GM23248 (cell line): Measurements from ENCODE around the gene ANKRD24. TPM values are rescaled to one million over a fixed set of nuclear protein-coding genes. Genes with fewer than 3 reads are reported as not detected.
A peak's percentile ranks its signal among the peaks of the same experiment; 100 is the strongest.

Experiments
- DNase-seq: peaks from one replicate; pipeline ENCODE4 v3.0.0-alpha.2; 2015
- H2AFZ ChIP-seq: fragments of 200-600 bp; sonication (generic); 2 replicates; pipeline ENCODE4 v1.6.1; 2016; ENCODE audit warnings: antibody characterized with exemption
- H3F3A ChIP-seq: fragments of 200-600 bp; sonication (generic); 2 replicates; pipeline ENCODE4 v1.6.1; 2016; ENCODE audit warnings: mild to moderate bottlenecking, antibody characterized with exemption, mixed run types; ENCODE audit not compliant: insufficient read depth
- H3K27ac ChIP-seq: fragments of 200-600 bp; sonication (generic); 2 replicates; pipeline ENCODE4 v1.5.1; 2016; ENCODE audit warnings: mild to moderate bottlenecking
- H3K27me3 ChIP-seq: fragments of 200-600 bp; sonication (generic); replicated peaks from 2 replicates; pipeline ENCODE4 v1.6.1; 2016; ENCODE audit warnings: mild to moderate bottlenecking; ENCODE audit not compliant: insufficient read depth
- H3K36me3 ChIP-seq: fragments of 200-600 bp; sonication (generic); 2 replicates; pipeline ENCODE4 v1.6.1; 2016; ENCODE audit warnings: low read depth, mild to moderate bottlenecking
- H3K4me1 ChIP-seq: fragments of 200-600 bp; sonication (generic); 2 replicates; pipeline ENCODE4 v1.6.1; 2016; ENCODE audit warnings: mild to moderate bottlenecking; ENCODE audit not compliant: insufficient read depth
- H3K4me2 ChIP-seq: fragments of 200-600 bp; sonication (generic); one replicate; pipeline ENCODE4 v1.6.1; 2016; ENCODE audit warnings: mild to moderate bottlenecking; ENCODE audit not compliant: unreplicated experiment
- H3K4me3 ChIP-seq: fragments of 200-600 bp; sonication (generic); 2 replicates; pipeline ENCODE4 v1.5.1; 2016; ENCODE audit warnings: mild to moderate bottlenecking
- H3K79me2 ChIP-seq: fragments of 200-600 bp; sonication (generic); 2 replicates; pipeline ENCODE4 v1.6.1; 2016; ENCODE audit warnings: mild to moderate bottlenecking; ENCODE audit not compliant: insufficient read depth
- H3K9ac ChIP-seq: fragments of 200-600 bp; sonication (generic); 2 replicates; pipeline ENCODE4 v1.6.1; 2016; ENCODE audit warnings: mild to moderate bottlenecking
- H3K9me2 ChIP-seq: fragments of 200-600 bp; sonication (generic); 2 replicates; pipeline ENCODE4 v1.6.1; 2016; ENCODE audit warnings: mixed run types, mild to moderate bottlenecking, moderate library complexity; ENCODE audit not compliant: insufficient read depth
- H3K9me3 ChIP-seq: fragments of 200-600 bp; sonication (generic); one replicate; pipeline ENCODE4 v1.6.1; 2017; ENCODE audit warnings: low read depth
- H4K20me1 ChIP-seq: fragments of 200-600 bp; sonication (generic); 2 replicates; pipeline ENCODE4 v1.6.0; 2016; ENCODE audit not compliant: insufficient read depth
- EZH2 ChIP-seq: fragments of 200-600 bp; sonication (generic); IDR thresholded peaks from 2 replicates; pipeline ENCODE4 v1.6.1; 2018; ENCODE audit warnings: antibody characterized with exemption, mild to moderate bottlenecking; ENCODE audit not compliant: insufficient read depth, poor library complexity, severe bottlenecking
- EZH2phosphoT487 ChIP-seq: fragments of 200-600 bp; sonication (generic); IDR thresholded peaks from 2 replicates; pipeline ENCODE4 v1.6.1; 2018; ENCODE audit warnings: antibody characterized with exemption, moderate library complexity, mild to moderate bottlenecking, low read depth; ENCODE audit not compliant: insufficient read depth
- WGBS, 2 experiments: methylation state at CpG; one replicate each; pipeline ENCODE4 v1.1.6; 2015 to 2017; ENCODE audit warnings: low lambda C conversion rate in 2 of 2, low coverage in 1 of 2; ENCODE audit errors: missing lambda C conversion rate in 2 of 2; 5-methylcytosine and 5-hydroxymethylcytosine counted together
- in situ Hi-C: fragments of 300-500 bp; cut with MboI; formaldehyde crosslinking; loops from 2 replicates; pipeline ENCODE4 v1.15.0; 2020
- polyA plus RNA-seq: library from polyadenylated mRNA; unstranded; fragments of >200 nt; fragmentation: Nextera tagmentation; extraction: Ambion mirVana; gene quantifications from 2 replicates; pipeline ENCODE4 v1.2.1, GENCODE V29; 2016
- total RNA-seq: library from RNA; depleted of rRNA; stranded (reverse); fragments of >200 nt; shearing (Covaris generic); gene quantifications from 2 replicates; pipeline ENCODE4 v1.2.3, GENCODE V29; 2014

ANKRD24 gene
- total and polyA plus RNA-seq, 2 experiments from 2014 or later: 0.46 to 0.54 TPM

GRCh38 chr19:4164262-4164661 is 18.2 kb upstream of the ANKRD24 start:
- WGBS, 2 experiments: 42 to 49% methylated on average over 11 of the region's 11 CpGs
- H2AFZ ChIP-seq: no peak overlapping the region
- no peak overlapping the region for H3K4me2 ChIP-seq
- in situ Hi-C loops: no loop called here
- H3K4me1 ChIP-seq: no peaks in the 10 kb centered on the region
- H3K27me3 ChIP-seq: no peaks in the 10 kb centered on the region; the same call in 1 of the 2 replicates
- H4K20me1 ChIP-seq: no peaks in the 10 kb centered on the region
- no peak overlapping the region for H3K4me3 ChIP-seq
- H3K36me3 ChIP-seq: no peaks in the 10 kb centered on the region
- no peaks in the 10 kb centered on the region for H3K9me2 ChIP-seq
- H3K27ac ChIP-seq: no peak overlapping the region
- DNase-seq: no peak
- no peak overlapping the region for H3K9ac ChIP-seq
- TF ChIP-seq EZH2: no peak
- TF ChIP-seq EZH2phosphoT487: no peak
- no peaks in the 10 kb centered on the region for H3F3A ChIP-seq
- no peaks in the 10 kb centered on the region for H3K9me3 ChIP-seq
- H3K79me2 ChIP-seq: no peaks in the 10 kb centered on the region

GRCh38 chr19:4171676-4172075 is 10.8 kb upstream of the ANKRD24 start:
- H3K27ac ChIP-seq: no peak overlapping the region
- TF ChIP-seq EZH2phosphoT487: no peak
- TF ChIP-seq EZH2: no peak
- H3K9ac ChIP-seq: no peak overlapping the region
- in situ Hi-C loops: no loop called here
- no peak overlapping the region for H3K4me2 ChIP-seq
- DNase-seq: no peak
- no peaks in the 10 kb centered on the region for H3F3A ChIP-seq
- no peaks in the 10 kb centered on the region for H3K27me3 ChIP-seq
- no peaks in the 10 kb centered on the region for H4K20me1 ChIP-seq
- H3K79me2 ChIP-seq: no peaks in the 10 kb centered on the region
- no peaks in the 10 kb centered on the region for H3K9me2 ChIP-seq
- no peaks in the 10 kb centered on the region for H3K36me3 ChIP-seq
- no peak overlapping the region for H3K4me3 ChIP-seq
- WGBS, 2 experiments: 24 to 29% methylated on average over 20 to 22 of the region's 22 CpGs
- H3K9me3 ChIP-seq: no peaks in the 10 kb centered on the region
- no peaks in the 10 kb centered on the region for H3K4me1 ChIP-seq
- H2AFZ ChIP-seq: no peak overlapping the region

- 3 to 6% methylated on average over 38 to 45 of the region's 45 CpGs for WGBS, 2 experiments
- Histone ChIP-seq H3K79me2 (no peaks in the 10 kb centered on the region), H3K27me3 (no peaks in the 10 kb centered on the region), H3K9me2 (no peaks in the 10 kb centered on the region), H3K4me1 (no peaks in the 10 kb centered on the region), H3K4me2 (no peak overlapping the region), H2AFZ (no peak overlapping the region), H3K4me3 (no peak overlapping the region), H3K27ac (no peak overlapping the region), H4K20me1 (no peaks in the 10 kb centered on the region), H3K9me3 (no peaks in the 10 kb centered on the region), H3F3A (no peaks in the 10 kb centered on the region), H3K36me3 (no peaks in the 10 kb centered on the region), H3K9ac (no peak overlapping the region)
- in situ Hi-C loops: no loop called here
- peak; percentile 69 for DNase-seq
- TF ChIP-seq EZH2phosphoT487: no peak
- TF ChIP-seq EZH2: no peak
These were observed 9.5 kb upstream of the ANKRD24 start for GRCh38 chr19:4172861-4173473.

- no peaks in the 10 kb centered on the region for H3K79me2 ChIP-seq
- whole genome bisulfite sequencing, 2 experiments: 32 to 45% methylated on average over 8 to 10 of the region's 11 CpGs
- H3K36me3 ChIP-seq: no peaks in the 10 kb centered on the region
- no peaks in the 10 kb centered on the region for H3F3A ChIP-seq
- H3K27me3 ChIP-seq: no peaks in the 10 kb centered on the region
- no peak overlapping the region for H3K4me3 ChIP-seq
- no peak for DNase-seq
- no peaks in the 10 kb centered on the region for H3K9me3 ChIP-seq
- H3K9ac ChIP-seq: no peak overlapping the region
- no peak overlapping the region for H3K27ac ChIP-seq
- no peaks in the 10 kb centered on the region for H4K20me1 ChIP-seq
- in situ Hi-C loops: no loop called here
- H3K9me2 ChIP-seq: no peaks in the 10 kb centered on the region
- H3K4me1 ChIP-seq: no peaks in the 10 kb centered on the region
- H2AFZ ChIP-seq: no peak overlapping the region
- H3K4me2 ChIP-seq: no peak overlapping the region
- TF ChIP-seq EZH2 (no peak), EZH2phosphoT487 (no peak)
These were observed 8.8 kb upstream of the ANKRD24 start for GRCh38 chr19:4173479-4174212.
